AG09309 (cell line): ENCODE data around the gene EDN1.

ENCODE experiments used
- DNase-seq: peaks from one replicate; pipeline ENCODE4 v3.0.0-alpha.2; 2010; ENCODE audit warnings: low read depth
- H3K4me3 ChIP-seq: 2 replicates; pipeline ENCODE4 v1.5.1; 2011; ENCODE audit warnings: mild to moderate bottlenecking, low read depth, low read length, moderate library complexity; ENCODE audit not compliant: control insufficient read depth
- CTCF ChIP-seq: IDR thresholded peaks from 2 replicates; pipeline ENCODE4 v1.5.1; 2011; ENCODE audit warnings: mild to moderate bottlenecking, low read depth, low read length, inconsistent platforms; ENCODE audit not compliant: insufficient read depth, control insufficient read depth; ENCODE audit errors: missing control alignments

Gene EDN1

GRCh38 chr6:12265791-12266190 is 24.4 kb upstream of the EDN1 start:
- no peak for DNase-seq
- no peak for TF ChIP-seq CTCF
- no peak overlapping the region for H3K4me3 ChIP-seq

GRCh38 chr6:12266571-12266970 is 23.6 kb upstream of the EDN1 start:
- TF ChIP-seq CTCF = no peak
- H3K4me3 ChIP-seq = no peak overlapping the region
- DNase-seq = no peak

- DNase-seq = no peak
- H3K4me3 ChIP-seq = no peak overlapping the region
- no peak for TF ChIP-seq CTCF
Measured at GRCh38 chr6:12269110-12269509, 21.1 kb upstream of the EDN1 start.

DNA sequence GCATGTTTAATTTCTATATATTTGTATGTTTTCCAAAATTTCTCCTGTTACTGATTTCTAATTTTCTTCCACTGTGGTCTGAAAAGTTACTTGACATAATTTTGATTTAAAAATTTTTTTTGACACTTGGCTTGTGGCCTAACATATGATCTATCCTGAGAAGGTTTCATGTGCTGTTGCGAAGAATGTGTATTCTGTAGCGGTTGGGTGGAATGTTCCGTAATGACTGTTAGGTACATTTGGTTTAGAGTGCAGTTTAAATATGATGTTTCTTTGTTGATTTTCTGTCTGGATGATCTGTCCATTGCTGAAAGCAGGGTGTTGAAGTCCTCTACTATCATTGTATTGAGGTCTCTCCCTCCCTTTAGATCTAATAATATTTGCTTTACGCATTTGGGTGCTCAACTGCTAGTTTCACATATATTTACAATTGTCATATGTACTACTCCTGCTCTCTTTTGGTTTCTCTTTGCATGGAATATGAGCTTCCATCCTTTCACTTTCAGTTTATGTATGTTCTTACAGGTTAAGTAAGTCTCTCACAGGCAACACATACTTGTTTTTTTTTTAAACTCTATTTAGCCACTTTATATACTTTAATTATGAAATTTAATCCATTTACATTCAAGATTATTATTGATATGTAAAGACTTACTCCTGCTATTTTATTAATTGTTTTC is 19.5 kb upstream of the EDN1 start:
- DNase-seq = no peak
- H3K4me3 ChIP-seq = no peak overlapping the region
- TF ChIP-seq CTCF = no peak

- no peak for TF ChIP-seq CTCF
- H3K4me3 ChIP-seq = no peak overlapping the region
- DNase-seq = no peak
Measured at GRCh38 chr6:12271594-12271993, 18.6 kb upstream of the EDN1 start.

DNA sequence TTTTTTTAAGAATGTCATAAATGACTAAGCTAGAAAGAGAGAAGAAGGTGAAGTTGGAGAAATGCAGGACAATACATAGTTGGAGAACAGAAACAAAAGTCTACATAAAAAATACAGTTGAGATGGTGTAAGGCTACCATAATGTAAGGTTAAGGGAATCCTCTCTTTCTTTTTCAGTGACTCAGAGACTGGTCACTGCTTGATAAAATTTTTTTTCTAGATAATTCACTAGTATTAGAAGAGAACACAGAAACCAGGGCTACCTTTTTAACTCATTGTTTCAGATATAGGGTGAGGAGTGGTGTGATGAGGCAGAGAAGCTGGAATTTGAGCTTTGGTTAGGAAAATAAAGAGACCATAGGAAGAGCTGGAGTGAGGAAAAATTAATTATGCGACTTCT is 18.2 kb upstream of the EDN1 start:
- no peak for TF ChIP-seq CTCF
- no peak for DNase-seq
- H3K4me3 ChIP-seq = no peak overlapping the region
